Gastroesophageal sphincter (tissue), 3 donors: ENCODE data around the gene RFTN1.

Source experiments
- POLR2A ChIP-seq, 2 donors: fragments of 450-650 bp; IDR thresholded peaks; one replicate each; pipeline ENCODE4 v1.6.1; 2017; ENCODE audit warnings: antibody characterized with exemption in 2 of 2, mild to moderate bottlenecking in 2 of 2, moderate library complexity in 1 of 2
- TF ChIP-seq, protein P1 (sequence below), 4 experiments: fragments of 200-600 bp in 2 of 4; fragments of 450-650 bp in 2 of 4; sonication (generic) in 1 of 4; IDR thresholded peaks; one replicate each; pipeline ENCODE4 v1.5.1; 2017 to 2019; ENCODE audit warnings: antibody characterized with exemption in 4 of 4, mild to moderate bottlenecking in 2 of 4, moderate library complexity in 2 of 4

DNA sequence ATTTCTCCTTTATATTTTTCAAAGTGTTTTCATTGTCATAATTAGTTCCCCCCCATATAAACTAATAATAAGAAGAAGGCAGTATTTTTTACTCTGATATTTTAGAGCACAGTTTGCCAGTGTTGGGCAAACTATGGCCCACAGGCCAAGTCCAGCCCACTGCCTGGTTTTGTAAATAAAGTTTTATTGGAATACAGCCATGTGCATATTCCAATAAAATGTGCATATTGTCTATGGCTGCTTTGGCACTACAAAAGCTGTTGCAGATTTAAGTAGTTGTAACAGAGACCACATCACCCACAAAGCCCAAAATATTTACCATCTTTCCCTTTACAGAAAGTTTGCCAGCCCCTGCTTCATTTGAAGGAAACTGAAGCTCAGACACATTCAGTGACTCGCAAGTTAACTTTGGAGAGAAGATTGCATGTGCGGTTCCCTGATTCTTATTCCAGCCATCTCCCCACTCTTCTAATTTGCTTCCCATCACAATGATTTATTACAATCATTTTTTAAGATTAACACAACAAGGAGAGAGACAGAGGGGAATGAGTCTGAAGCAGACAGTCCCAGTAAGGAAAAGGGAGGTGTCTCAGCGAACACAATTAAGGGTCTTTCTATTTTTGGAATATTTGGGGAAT is 48.9 kb downstream of the RFTN1 start:
- no peak for TF ChIP-seq POLR2A (IDR thresholded peaks at IDR 0.05)
- TF ChIP-seq, protein P1, sequence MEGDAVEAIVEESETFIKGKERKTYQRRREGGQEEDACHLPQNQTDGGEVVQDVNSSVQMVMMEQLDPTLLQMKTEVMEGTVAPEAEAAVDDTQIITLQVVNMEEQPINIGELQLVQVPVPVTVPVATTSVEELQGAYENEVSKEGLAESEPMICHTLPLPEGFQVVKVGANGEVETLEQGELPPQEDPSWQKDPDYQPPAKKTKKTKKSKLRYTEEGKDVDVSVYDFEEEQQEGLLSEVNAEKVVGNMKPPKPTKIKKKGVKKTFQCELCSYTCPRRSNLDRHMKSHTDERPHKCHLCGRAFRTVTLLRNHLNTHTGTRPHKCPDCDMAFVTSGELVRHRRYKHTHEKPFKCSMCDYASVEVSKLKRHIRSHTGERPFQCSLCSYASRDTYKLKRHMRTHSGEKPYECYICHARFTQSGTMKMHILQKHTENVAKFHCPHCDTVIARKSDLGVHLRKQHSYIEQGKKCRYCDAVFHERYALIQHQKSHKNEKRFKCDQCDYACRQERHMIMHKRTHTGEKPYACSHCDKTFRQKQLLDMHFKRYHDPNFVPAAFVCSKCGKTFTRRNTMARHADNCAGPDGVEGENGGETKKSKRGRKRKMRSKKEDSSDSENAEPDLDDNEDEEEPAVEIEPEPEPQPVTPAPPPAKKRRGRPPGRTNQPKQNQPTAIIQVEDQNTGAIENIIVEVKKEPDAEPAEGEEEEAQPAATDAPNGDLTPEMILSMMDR (IDR thresholded peaks at IDR 0.05): no peak
